Fibroblast of peridontal ligament (primary cell): ENCODE measurements around the gene COMT.

ENCODE experiments used
- DNase-seq: peaks from one replicate; pipeline ENCODE4 v3.0.0-alpha.2; 2010; ENCODE audit errors: extremely low read depth

COMT gene

DNA sequence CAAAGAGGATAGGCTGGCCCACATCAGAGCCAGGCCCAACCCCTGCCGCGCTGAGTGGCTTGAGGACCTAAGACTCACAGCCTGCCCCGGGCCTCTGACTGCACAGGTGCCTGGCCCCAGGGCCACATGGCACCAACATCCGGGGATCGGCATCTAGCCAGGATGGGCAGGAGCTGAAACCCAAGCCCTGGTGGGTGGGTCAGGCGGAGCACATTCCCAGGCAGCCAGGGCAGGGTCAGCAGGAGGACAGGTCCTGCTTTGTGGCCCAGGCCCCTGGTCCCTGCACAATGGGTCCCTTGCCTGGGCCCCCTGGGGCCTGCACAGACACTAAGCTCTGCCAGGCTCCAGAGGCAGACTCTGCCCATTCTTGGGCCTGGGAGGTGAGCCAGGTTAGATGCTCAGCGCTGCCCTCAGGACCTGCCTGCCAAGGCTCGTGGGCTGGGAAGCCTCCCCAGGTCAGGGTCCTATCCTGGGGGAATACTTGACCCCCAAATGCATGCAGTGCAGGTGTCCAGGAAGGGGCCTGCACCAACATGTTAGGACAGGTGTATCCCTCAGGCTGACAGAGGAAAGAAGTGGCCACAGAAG is 41.5 kb downstream of the COMT start:
- DNase-seq, result no peak

DNA sequence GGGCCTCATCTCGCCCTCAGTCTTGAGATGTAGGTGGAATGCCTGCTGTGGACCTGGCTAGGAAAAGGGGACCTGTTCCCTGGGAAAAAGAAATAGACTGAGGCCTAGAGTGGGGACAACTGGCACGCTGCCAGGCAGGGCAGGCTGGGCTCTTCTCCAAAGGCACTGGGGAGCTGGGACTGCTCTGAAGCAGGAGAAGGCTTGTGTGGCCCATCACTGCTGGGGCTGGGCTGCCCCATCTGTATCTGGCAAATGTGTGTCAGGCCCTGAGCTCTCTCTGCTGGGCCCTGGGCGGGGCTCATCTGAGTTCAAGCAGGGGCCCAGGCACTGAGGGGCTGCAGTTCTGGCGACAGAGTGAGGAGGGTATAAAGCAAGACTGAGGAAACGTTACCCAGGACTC is 42.2 kb downstream of the COMT start:
- no peak for DNase-seq

DNA sequence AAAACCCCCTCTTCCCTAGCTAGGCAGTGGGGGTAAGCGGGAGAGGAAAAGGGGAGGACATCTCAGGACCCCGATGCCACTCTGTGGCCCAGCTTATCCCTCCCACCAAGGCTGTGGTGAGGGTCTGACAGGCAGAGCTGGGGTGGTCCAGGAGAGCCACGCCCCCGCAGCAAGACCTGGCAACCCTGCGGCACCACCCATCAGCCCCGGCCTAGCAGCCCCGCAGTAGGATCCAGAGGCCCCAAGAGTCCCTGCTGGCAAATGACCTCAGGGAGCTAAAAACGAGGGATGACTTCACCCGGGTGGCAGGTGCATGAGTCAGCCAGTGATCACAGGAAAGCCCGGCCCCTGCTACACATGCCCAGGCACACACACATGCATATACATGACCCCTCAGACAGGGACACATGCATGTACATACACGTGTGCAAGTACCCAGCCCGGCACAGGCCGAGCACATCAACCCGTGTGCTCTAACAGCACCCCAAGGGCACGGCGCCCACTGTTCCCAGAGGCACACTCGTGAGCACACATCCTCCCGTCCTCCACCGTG is 42.7 kb downstream of the COMT start:
- DNase-seq, result peak; percentile 51

DNA sequence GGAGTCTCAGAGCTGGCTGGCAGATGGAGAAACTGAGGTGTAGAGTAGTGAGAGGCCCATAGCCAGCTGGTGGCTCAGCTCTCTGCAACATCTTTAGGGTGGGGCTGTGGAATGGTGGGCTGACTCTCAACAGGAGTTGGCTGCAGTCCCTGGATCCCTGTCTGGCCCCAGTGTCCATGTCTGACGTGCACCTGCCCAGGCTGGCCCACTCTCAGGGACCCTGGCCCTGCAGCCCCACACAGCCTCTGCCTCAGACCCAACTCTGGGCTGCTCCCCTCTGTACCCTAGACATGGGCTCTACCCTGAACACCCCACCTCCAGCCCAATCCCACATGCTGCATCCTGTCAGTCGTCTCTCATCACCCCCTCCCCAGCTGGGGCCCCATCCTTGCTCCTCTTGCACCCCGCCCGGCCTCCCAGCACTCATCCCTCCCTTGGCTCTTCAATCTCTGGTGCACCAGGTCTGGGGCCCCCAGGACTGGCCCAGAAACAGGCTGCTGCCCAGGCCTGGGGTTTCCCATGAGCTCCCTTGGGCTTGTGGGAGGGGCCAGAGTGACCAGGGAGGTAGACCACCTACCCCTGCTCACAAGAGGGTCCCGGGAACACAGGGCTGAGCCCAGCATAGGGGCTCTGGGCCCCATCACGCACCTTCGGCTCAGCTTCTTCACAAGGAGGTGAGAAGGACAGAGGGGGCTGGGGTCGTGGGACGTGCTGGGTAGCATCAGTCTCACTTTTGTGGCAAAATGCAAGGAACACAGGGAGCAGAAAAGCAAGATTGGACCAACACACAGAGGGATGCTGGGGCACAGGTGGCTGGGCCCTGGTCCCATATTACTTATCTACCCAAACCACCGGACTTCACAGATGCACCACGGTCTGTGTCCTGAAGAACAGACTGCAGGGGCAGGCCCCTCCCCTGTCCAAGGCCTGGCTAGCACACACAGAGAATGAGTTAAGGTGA is 43.6 kb downstream of the COMT start:
- no peak for DNase-seq

DNA sequence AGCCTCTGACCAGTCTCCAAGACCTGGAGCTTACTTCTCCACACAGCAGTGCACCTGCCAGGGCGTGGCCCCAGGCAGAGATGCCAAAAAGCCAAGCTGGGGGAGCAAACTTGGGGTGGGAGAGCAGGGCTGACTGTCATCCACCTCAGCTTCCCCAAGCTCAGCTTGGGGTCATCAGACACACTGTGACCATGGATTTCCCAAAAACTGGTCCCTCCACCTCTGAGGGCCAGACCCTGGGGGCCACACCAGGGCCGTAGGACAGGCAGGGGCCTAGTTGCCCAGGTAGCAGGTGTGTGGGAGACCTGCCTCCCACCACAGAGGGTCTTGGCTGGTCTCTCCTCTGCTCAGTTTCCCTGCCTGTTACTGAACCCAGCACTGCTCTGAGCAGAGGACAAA is 44.4 kb downstream of the COMT start:
- DNase-seq, result no peak

DNA sequence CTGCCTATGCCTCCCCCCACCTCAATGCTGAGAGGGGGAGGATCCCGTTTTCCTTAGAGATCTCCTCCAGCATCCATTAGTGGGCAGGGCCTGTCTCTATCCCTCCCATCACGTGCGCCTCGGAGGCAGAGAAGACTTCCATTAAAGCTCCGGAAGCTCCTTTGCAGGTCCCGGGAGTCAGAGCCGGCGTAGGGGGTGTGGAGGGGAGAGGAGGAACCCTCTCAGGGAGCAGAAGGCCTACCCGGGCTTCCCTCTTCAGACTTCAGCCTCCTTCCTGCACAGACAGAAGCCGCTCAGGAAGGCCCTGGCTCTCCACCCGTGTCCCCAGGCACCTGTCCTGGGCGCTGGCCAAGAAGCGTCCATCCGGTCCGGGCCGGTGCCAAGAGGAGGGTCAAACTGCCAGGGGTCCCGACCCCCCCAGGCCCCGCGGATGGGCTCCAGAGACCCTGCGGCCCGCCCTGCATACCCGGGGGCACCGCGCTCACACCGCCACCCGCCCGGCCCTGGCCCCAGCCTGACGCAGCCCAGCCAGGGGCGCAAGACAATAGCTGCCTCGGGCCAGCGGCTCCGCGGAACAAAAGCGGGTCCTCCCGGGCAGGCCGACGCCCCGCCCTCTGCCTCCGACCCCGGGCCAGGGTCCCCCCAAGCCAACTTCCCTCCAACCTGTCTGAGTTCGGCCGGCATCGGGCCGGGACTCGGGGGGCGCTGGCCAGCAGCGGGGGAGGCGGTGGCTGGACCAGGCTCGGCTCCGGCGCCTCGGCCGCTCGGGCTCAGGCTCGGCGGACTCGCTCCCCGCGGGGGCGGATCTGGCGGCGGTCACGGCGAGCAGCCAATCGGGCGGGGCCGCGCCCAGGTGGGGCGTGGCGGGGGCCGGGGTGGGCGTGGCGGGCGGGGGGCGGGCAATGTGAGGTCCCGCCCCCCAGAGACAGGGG is 45.1 kb downstream of the COMT start:
- peak; percentile 43 for DNase-seq

DNA sequence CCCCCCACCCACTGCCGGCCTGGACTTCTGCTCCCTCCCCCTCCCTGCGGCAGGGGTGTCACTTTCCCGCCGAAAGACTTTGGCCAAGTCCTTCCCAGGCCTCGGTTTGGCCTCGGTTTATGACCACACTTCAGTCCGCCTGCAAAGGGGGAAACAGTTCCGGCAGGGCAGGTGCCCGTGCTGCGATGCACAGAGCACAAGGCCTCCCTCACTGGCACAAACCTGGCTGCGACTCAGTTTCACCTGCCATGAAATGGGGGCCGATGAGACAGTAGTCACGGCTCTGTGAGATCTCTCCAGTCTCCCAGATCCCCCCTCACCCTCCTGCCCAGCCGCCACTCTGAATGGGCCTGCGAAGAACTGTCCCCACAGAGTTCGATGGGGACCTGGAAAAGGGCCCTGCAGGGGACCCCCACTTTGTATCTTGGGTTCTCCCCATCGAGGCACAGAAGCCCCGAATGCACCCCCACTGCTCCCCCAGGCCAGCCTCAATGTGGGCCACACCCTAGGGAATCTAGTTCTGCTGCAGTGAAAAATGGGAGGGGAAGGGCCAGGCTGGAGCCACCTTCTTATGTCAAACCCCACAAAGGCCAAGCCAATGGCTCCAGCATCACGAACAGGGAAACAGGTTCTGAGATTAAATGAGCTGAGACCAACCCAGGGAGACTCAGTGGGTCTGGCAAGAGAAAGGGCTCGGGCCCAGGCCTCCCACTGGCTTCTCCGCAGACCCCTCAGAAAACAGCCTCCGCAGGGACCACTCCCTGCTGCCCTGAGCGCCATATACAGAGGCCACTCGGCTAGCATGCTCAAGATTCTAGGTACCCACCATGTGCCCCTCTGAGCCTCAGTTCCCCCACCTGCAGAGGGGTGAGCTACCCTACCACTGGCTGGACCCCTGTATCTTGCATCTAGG is 46.1 kb downstream of the COMT start:
- no peak for DNase-seq

DNA sequence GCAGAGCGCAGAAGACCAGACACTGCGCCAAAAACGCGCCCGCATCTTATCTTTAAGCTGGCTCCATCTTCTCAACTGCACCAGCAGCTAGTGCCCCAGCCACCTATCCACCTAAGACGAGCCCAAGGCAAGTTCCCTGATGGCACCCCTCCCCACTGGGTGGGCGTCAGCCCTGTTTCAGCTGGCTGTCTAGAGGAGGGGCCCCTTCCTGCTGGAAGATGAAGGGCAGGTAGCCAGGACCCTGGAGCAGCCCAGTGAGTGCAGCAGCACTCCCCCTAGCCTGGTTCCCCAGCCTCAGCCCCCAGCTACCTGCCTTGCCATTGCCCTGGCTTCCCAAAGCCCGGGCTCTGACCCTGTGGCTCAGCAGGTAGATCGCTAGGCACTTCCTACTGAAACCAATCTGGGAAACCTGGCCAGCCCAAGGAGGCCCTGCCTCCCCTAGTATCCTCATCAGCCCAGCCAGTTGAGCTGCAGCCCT is 46.8 kb downstream of the COMT start:
- DNase-seq, result no peak

DNA sequence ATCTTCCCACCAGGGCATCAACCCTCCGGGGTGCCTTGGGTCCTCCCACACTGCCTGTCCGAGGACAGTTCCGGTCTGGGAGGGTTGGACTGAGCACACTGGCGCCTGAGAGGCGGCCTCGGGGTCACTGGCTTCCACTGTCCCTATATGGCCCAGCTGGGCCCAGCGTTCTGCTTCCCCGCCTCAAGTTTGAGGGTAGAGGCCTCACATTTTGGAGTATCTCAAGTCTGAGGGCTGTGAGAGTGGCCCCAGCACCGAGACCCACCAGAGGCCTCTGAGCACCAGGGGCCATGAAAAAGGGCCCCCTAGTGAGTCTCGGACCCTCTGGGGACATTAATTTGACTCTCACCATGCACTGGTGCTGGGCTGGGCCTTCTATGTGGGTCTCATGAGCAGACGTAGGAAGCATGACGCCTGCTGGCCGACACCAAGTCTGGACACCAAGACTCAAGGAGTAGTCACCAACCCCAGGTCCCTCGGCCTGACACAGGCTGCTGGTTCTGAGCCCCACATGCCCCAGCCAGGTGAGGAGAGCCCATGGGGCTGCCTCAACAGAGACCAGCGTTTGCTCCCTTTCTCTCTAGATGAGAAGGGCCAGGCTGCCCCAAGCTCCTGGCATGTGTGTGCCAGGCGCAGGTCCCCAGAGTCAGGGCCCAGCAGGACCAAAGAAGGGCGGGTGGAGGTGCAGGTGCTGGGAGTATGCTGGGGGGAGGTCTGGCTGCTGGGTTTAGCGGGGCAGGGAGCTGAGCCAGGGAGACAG is 47.6 kb downstream of the COMT start:
- no peak for DNase-seq

DNA sequence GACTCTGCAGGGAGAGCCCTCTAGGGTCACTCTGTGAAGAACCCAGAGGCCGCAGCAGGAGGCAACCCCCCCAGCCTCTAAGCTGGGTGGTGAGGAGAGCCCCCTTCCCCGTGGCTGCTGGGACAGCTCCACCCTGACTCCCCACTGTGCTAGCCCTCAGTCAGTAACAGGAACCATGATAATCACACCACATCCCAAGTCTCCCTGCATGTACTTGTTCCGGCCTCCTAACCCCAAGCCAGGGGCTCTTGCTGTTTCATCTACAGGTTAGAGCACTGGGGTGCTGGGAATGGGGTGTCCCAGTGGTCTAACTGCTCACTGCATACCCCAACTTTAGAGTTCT is 48.1 kb downstream of the COMT start:
- no peak for DNase-seq

DNA sequence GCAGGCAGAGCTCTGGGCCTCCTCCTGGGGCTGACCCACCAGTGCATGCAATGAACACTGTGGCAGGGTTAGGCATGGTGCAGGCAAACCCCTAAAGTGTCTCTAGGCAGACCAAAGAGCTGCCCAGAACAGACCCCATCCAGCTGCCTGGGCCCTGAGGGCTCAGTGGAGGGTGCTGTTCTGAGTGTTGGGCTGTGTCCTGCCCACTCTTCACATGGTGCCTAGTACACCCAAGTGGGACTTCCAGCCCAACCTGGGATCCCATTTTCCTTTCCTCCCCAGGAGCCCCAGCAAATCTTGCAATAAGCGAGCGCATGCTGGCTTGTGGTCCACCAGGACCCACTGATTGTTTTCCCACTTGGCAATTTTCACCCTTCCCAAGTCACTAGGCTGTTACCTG is 48.6 kb downstream of the COMT start:
- DNase-seq, result no peak

DNA sequence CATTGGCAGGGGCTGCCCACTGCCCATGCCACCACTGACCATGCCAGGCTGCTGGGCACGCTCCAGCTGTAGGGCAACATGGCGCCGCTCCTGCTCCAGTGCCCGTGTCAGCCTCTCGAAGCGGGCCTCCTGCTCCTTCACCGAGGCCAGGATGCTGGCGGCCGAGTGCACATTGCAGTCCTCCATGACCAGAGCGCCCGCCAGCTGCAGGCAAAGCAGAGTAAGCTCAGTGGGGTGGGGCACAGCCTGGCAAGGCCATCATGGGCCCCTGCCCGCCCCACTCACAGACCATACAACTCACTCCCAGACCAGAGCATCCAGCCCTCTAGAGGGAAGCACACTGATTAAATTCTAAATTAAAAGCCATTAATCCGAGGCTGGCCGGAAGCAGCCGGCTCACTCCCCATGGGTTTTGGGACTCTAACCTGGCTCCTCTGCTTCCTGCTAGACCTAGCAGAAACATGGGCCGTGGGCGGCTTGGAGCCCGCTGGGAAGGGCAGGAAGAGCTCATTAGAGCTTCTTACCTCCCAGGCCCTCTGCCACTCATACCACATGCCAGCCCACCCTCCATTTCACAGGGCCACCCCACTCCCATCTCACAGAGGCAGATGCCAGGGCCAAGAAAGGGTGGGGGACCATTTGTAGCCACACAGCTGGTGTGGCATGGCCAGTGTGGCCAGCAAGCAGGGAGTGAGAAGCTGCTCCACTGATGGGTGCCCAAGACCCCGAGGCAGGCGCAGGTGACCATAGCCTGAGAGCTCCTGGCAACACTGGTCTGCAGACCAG is 49.2 kb downstream of the COMT start:
- DNase-seq, result no peak

DNA sequence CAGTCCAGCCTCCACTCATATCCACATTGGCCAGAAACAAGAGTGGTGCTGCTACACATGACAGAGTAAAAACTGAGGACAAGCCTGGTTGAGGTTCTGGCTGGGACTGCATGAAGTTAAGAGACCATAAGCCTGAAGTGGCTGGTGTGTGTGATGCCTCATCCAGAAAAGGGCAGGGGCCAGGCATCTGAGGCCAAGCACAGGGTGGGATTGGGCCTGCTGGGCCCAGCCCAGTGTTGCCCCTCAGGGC is 49.7 kb downstream of the COMT start:
- no peak for DNase-seq

DNA sequence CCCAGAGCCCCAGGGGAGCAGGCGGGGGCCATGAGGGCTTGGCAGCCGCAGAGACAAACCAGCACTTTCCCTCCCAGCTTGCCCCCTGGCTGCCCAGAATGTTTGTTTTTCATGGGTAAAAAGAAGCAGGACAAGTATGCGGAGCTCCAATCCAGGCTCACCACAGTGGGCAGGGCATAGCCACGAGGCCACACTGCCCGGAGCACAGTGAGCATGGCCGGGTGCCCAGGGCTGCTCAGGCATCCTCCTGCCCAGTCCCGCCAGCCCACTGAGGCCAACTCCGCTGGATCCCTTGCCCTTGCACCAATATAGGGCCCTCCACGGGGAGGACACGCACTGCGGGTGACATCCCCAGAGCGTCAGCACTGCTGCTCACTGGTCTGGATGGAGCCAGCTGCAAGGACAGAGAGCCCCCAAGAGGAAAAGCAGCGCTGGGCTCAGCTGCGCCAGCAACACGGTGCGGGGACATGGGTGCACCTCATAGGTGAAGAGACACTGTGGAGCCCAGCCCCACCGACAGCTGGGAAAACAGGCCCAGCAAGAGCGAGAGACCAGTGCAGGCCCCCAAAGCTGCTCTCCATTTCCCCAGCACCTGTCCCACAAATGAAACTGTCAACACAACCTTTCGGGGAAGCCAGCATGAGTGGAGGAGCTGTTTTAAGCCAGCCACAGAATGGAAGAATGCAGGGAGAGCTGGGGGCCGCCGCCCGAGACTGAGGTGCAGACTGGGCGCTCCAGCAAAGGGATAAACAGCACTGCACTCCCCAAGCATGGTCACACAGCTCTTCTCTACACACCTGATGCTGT is 50.3 kb downstream of the COMT start:
- peak; percentile 29 for DNase-seq

DNA sequence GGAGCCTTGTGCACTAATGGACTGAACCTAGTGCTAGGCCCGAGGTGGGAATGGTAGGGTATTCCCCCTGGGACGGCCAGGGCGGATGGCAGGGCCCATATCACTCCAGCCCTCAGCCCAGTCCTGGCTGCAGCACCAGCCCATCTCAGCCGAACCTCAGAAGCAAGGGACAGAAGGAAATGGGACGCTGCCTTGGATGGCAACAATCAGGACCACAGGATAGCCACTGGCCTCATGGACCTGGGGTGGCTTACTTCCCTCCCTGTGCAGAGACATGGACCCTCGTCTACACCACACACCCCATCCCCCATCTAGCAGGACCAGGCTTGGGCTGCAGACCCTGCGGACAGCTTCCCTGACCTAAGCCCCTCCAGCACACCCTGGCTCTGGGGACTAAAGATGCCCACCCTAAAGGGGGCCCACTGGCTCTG is 50.9 kb downstream of the COMT start:
- no peak for DNase-seq

DNA sequence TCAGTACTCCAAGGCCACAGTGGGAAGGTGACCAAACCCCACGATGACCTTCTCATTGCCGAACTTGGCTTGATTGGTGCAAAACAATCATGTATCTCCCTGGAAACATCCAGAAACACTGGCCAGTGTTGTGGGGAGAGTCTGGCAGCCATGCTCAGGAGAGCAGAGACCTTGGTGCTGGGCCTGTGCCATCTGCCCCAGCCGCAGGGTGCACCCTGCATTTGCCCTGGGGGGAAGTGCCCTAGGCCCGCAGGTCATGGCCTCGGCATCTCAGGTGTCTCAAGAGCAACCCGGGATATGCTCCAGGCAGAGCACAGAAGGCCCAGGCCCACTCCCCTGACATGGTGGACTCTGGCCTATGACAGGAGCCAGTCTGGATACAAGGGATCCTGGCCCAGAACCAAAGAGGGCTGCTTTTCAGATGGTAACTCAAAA is 51.4 kb downstream of the COMT start:
- no peak for DNase-seq

DNA sequence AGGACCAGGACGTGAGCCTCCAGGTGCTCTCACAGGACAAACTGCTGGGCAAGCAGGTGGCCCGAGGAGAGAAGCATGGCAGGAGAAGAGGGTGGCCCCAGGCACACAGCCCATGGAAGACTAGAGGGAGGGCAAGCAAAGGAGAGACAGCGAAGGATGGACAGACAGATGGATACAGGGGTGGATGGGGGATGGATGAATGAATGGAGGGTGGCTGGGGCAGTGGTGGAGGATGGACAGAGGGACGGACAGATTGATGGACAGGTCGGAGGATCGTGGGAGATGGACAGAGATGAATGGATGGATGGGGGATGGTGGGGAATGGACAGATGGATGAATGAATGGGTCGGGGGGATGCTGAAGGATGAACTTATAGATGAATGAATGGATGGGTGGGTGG is 52.4 kb downstream of the COMT start:
- DNase-seq, result no peak

DNA sequence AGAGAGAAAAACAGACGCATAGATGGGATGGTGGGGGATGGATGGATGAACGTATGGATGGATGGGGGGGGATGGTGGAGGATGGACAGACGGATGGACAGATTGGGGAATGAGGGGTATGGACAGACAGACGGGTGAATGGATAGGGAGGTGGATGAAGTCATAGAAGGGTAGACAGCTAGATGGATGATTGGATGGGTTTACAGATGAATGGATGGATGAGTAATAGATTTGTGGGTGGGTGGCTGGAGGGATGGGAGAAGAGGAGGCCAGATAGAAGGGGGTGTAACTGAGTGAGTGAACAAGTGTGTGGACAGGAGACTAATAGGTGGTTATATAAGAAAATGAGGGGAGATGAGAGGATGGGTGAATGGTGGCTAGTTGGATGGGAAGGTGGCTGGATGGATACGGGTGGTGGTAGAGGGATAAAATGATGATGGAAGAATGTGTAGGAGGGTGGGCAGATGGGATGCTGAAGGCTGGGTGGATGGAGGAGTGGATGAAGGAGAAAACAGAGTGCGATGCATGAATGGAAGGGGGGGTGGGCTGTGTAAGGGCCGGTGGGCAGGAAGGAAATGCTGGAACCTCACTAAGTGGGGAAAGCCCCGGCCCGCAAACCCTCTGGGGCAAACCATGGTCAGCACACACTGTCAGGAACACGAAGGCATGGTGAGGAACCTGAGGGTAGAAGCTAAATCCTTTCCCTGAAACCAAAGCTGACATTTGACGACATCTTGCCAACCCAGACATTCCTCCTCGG is 53.5 kb downstream of the COMT start:
- DNase-seq, result no peak
